Chondrocyte (in vitro differentiated cells): ENCODE results near the gene SMARCA4. TPM values are rescaled to one million over a fixed set of nuclear protein-coding genes. Genes with fewer than 3 reads are reported as not detected.

Source experiments
- DNase-seq: peaks from one replicate; pipeline ENCODE4 v3.0.0; 2021; ENCODE audit warnings: mixed read lengths, low spot score
- H3K27ac Mint-ChIP-seq: one replicate; pipeline ENCODE4 v1.8.0; 2021; ENCODE audit warnings: mild to moderate bottlenecking, moderate library complexity, mixed read lengths; ENCODE audit not compliant: unreplicated experiment
- H3K27me3 Mint-ChIP-seq: 2 replicates; pipeline ENCODE4 v1.8.0; 2021; ENCODE audit warnings: low read depth, mixed read lengths
- H3K36me3 Mint-ChIP-seq: 2 replicates; pipeline ENCODE4 v1.8.0; 2021; ENCODE audit warnings: low read depth, mixed read lengths
- H3K4me1 Mint-ChIP-seq: 2 replicates; pipeline ENCODE4 v1.8.0; 2021; ENCODE audit warnings: low read depth, mild to moderate bottlenecking, mixed read lengths
- H3K4me3 Mint-ChIP-seq: one replicate; pipeline ENCODE4 v1.8.0; 2021; ENCODE audit warnings: mild to moderate bottlenecking, moderate library complexity, mixed read lengths; ENCODE audit not compliant: unreplicated experiment
- H3K9me3 Mint-ChIP-seq: 2 replicates; pipeline ENCODE4 v1.8.0; 2021; ENCODE audit warnings: low read depth, mixed read lengths
- total RNA-seq: library from RNA; stranded (reverse); gene quantifications from 3 replicates; pipeline ENCODE4 v1.2.1, GENCODE V29; 2021
- TF ChIP-seq, protein P1 (sequence below): fragments of 200-600 bp; sonication (generic); IDR thresholded peaks from 2 replicates; pipeline ENCODE4 v1.5.0; 2021; ENCODE audit warnings: antibody characterized with exemption, mild to moderate bottlenecking, moderate library complexity

The SMARCA4 gene
- total RNA-seq, 1 donor from 2014 or later = 107 TPM

DNA sequence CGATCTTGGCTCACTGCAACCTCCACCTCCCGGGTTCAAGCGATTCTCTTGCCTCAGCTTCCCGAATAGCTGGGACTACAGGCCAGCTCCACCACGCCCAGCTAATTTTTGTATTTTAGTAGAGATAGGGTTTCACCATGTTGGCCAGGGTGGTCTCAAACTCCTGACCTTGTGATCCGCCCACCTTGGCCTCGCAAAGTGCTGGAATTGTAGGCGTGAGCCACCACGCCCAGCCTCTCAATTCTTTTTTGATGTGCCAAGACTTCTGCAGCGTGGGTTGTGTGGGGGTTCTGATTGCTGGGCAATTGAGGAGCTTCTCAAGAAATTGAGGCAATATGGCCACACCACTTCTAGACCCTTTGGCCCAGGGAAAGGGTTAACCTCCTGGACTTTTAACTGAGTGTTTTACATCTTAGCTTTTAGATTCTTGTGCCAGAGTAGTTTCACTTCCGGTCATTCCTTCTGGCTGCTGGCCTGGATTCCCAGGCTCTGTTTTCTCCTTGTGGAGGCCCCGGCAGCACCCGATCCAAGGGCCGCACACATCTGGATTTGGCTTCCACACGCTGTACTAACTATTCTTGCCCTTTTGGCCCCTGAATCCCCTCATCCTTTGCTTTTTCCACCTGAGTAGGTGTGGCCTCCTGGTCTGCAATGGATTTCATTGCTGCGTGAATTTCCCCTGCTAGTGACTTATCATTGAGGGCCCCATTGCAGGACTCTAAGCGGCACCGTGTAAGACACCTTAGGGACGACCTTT, 14.7 kb downstream of the SMARCA4 start:
- H3K4me1 Mint-ChIP-seq = peaks cover 29% of the 10 kb centered on the region
- peak overlapping the region; percentile 94 for H3K27ac Mint-ChIP-seq
- H3K36me3 Mint-ChIP-seq = no peaks in the 10 kb centered on the region
- no peaks in the 10 kb centered on the region for H3K27me3 Mint-ChIP-seq
- H3K9me3 Mint-ChIP-seq = no peaks in the 10 kb centered on the region
- H3K4me3 Mint-ChIP-seq = peak overlapping the region; percentile 26
- DNase-seq = no peak
- TF ChIP-seq, protein P1, sequence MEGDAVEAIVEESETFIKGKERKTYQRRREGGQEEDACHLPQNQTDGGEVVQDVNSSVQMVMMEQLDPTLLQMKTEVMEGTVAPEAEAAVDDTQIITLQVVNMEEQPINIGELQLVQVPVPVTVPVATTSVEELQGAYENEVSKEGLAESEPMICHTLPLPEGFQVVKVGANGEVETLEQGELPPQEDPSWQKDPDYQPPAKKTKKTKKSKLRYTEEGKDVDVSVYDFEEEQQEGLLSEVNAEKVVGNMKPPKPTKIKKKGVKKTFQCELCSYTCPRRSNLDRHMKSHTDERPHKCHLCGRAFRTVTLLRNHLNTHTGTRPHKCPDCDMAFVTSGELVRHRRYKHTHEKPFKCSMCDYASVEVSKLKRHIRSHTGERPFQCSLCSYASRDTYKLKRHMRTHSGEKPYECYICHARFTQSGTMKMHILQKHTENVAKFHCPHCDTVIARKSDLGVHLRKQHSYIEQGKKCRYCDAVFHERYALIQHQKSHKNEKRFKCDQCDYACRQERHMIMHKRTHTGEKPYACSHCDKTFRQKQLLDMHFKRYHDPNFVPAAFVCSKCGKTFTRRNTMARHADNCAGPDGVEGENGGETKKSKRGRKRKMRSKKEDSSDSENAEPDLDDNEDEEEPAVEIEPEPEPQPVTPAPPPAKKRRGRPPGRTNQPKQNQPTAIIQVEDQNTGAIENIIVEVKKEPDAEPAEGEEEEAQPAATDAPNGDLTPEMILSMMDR = no peak

DNA sequence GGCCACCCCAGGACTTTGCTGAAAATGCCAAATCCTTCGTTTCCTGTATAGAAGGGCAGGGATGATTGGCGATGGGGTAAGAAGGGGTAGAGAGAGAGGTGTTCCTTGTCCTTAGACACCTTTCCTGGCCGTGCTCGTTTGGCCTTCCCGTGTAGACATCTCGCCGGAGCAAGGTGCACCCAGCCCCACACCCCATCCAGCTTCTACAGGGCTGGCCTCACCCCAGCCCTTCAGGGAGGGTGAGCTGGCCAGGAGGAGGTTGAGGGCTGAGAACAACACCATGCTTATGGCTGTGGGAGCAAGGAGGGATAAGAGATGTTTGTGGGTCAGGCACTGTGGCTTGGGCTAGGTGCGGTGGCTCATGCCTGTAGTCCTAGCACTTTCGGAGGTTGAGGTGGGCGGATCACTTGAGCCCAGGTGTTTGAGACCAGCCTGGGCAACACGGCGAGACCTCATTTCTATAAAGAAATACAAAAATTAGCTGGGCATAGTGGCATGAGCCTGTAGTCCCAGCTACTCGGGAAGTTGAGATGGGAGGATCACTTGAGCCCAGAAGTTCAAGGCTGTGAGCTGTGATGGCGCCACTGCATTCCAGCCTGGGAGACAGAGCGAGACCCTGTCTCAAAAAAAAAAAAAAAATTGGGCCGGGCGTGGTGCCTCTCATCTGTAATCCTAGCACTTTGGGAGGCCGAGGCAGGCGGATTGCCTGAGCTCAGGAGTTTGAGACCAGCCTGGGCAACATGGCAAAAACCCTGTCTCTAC, 15.5 kb downstream of the SMARCA4 start:
- DNase-seq = no peak
- H3K4me3 Mint-ChIP-seq = no peak overlapping the region
- H3K9me3 Mint-ChIP-seq = no peaks in the 10 kb centered on the region
- H3K36me3 Mint-ChIP-seq = no peaks in the 10 kb centered on the region
- TF ChIP-seq, protein P1 = no peak
- H3K27me3 Mint-ChIP-seq = no peaks in the 10 kb centered on the region
- H3K27ac Mint-ChIP-seq = peak overlapping the region; percentile 94
- peaks cover 35% of the 10 kb centered on the region for H3K4me1 Mint-ChIP-seq

DNA sequence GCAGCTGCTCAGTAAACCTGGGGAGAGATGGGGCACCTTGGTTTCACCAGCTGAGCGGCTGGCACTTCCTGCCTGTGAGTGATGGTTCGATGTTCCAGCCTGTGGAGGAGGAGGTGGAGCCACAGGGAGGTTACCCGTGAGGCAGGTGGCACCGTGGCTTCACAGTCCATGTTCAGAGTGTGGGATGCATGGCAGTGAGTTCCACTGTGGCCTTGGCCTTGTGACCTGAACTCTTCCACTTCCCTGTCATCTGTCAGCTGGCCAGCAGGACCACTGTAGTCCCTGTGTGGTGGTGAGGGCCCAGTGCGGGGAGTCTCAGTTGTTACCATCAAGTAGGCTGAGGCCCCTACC, 16.9 kb downstream of the SMARCA4 start:
- no peak overlapping the region for H3K4me3 Mint-ChIP-seq
- H3K27me3 Mint-ChIP-seq = no peaks in the 10 kb centered on the region
- H3K27ac Mint-ChIP-seq = peak overlapping the region; percentile 69

DNA sequence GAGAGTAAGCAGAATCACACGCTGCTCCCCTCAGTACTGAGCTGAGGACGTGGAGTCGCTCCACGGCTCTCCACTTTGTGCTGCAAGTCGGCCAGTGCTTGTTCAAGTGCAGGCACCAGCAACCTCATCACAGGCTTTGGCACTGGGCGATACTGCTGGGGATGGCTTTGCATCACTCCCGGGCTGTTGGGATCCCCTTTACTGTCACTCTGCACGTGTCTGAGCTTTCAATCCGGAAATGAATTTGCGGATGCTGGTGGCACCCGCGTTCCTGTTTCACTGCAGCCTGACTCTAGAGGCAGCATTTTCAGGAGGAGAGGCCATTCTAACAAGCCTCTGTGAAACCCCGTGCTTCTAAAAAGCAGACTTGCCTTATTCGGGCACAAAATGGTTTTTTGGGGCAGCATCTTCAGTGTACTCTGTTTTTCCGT, 19.1 kb downstream of the SMARCA4 start:
- Mint-ChIP-seq H3K9me3 (no peaks in the 10 kb centered on the region), H3K4me3 (no peak overlapping the region), H3K36me3 (peaks cover 2% of the 10 kb centered on the region), H3K27ac (no peak overlapping the region), H3K27me3 (no peaks in the 10 kb centered on the region), H3K4me1 (peaks cover 32% of the 10 kb centered on the region)
- TF ChIP-seq, protein P1 = no peak
- DNase-seq = no peak

More for the DNA sequence above, 16.9 kb downstream of the SMARCA4 start:
- Mint-ChIP-seq H3K9me3 (no peaks in the 10 kb centered on the region), H3K4me1 (peaks cover 38% of the 10 kb centered on the region), H3K36me3 (no peaks in the 10 kb centered on the region)
- DNase-seq = no peak
- TF ChIP-seq, protein P1 = no peak

DNA sequence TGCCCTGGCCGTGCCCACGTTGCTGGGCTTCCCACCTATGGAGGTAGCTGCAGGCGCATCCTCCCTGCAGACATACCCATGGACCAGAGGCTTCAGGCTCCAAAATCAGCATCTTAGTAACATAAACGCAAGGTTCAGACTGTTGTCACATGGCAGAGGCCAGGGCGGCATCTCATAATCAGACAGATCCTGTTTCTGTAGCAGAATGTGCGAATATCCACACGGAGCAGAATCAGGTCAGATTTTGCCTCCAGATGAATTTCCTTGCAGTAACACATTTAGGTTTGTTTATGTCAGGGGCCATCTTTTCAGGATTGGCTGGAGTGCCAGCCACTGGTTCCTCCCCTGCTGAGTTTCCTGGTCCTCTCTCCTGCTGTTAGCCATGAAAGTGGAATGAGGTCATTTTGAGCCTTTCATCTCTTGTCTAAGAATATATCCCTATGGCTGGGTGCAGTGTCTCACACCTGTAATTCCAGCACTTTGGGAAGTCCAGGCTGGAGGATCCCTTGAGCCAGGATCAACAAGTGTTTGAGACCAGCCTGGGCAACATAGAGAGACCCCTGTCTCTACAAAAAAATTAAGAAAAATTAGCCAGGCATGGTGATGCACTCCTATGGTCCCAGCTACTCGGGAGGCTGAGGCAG, 20.5 kb downstream of the SMARCA4 start:
- H3K9me3 Mint-ChIP-seq = no peaks in the 10 kb centered on the region
- H3K27me3 Mint-ChIP-seq = no peaks in the 10 kb centered on the region
- peaks cover 2% of the 10 kb centered on the region for H3K36me3 Mint-ChIP-seq
- no peak for DNase-seq
- H3K4me3 Mint-ChIP-seq = no peak overlapping the region
- peaks cover 21% of the 10 kb centered on the region for H3K4me1 Mint-ChIP-seq
- H3K27ac Mint-ChIP-seq = no peak overlapping the region
- TF ChIP-seq, protein P1 = no peak
